Fibroblast of lung (primary cell): ENCODE measurements around the gene LTBP2. TPM values are rescaled to one million over a fixed set of nuclear protein-coding genes. Genes with fewer than 3 reads are reported as not detected.
A peak's percentile ranks its signal among the peaks of the same experiment; 100 is the strongest.

Source experiments
- DNase-seq, 2 donors: peaks; one replicate each; pipeline versions ENCODE4 v3.0.0 to v3.0.0-alpha.2; 2010; ENCODE audit warnings: low read depth in 2 of 2
- H2AFZ ChIP-seq: 2 replicates; pipeline ENCODE4 v1.5.1; 2012; ENCODE audit warnings: low read length, control low read depth, inconsistent platforms
- H3K27ac ChIP-seq: 2 replicates; pipeline ENCODE4 v1.5.1; 2011; ENCODE audit warnings: low read length, control low read depth; ENCODE audit not compliant: insufficient read depth
- H3K27me3 ChIP-seq: 2 replicates; pipeline ENCODE4 v1.5.1; 2011; ENCODE audit warnings: mild to moderate bottlenecking, low read length; ENCODE audit not compliant: control insufficient read depth, insufficient read depth
- H3K36me3 ChIP-seq: 2 replicates; pipeline ENCODE4 v1.5.1; 2011; ENCODE audit warnings: low read length; ENCODE audit not compliant: control insufficient read depth, insufficient read depth
- H3K4me1 ChIP-seq: 2 replicates; pipeline ENCODE4 v1.5.1; 2011; ENCODE audit warnings: low read length; ENCODE audit not compliant: control insufficient read depth, insufficient read depth; ENCODE audit errors: extremely low read depth
- H3K4me2 ChIP-seq: 2 replicates; pipeline ENCODE4 v1.5.1; 2011; ENCODE audit warnings: low read length, control low read depth; ENCODE audit not compliant: insufficient read depth; ENCODE audit errors: extremely low read depth
- H3K4me3 ChIP-seq, 4 experiments: fragments of 200-600 bp in 1 of 4; sonication (generic) in 1 of 4; replicated peaks in 1 of 4; 2 replicates each; pipeline ENCODE4 v1.5.1; 2011 to 2016; ENCODE audit warnings: low read length in 4 of 4, low read depth in 3 of 4, mild to moderate bottlenecking in 3 of 4, control low read depth in 2 of 4, inconsistent platforms in 1 of 4, mixed read lengths in 1 of 4; ENCODE audit not compliant: insufficient read depth in 1 of 4; ENCODE audit errors: control extremely low read depth in 1 of 4
- H3K79me2 ChIP-seq: 2 replicates; pipeline ENCODE4 v1.5.1; 2012; ENCODE audit warnings: mild to moderate bottlenecking, low read length, inconsistent platforms; ENCODE audit not compliant: control insufficient read depth, insufficient read depth
- H3K9ac ChIP-seq: 2 replicates; pipeline ENCODE4 v1.5.1; 2011; ENCODE audit warnings: mild to moderate bottlenecking, low read length, control low read depth; ENCODE audit not compliant: insufficient read depth
- H3K9me3 ChIP-seq: 2 replicates; pipeline ENCODE4 v1.5.1; 2012; ENCODE audit warnings: low read depth, low read length; ENCODE audit not compliant: control insufficient read depth, insufficient read depth
- H4K20me1 ChIP-seq: 2 replicates; pipeline ENCODE4 v1.5.1; 2011; ENCODE audit warnings: low read length; ENCODE audit not compliant: control insufficient read depth, insufficient read depth; ENCODE audit errors: extremely low read depth
- EZH2 ChIP-seq: IDR thresholded peaks from 2 replicates; pipeline ENCODE4 v1.5.1; 2012; ENCODE audit warnings: low read length, control low read depth, mild to moderate bottlenecking; ENCODE audit errors: missing control alignments
- polyA plus RNA-seq, 2 donors: library from polyadenylated mRNA; depleted of rRNA in 1 of 2; stranded (reverse) in 1 of 2; unstranded in 1 of 2; fragments of >200 nt; gene quantifications; 2 replicates each; pipeline ENCODE4 v1.2.1, GENCODE V29; 2011 to 2012; ENCODE audit warnings: missing spikeins in 1 of 2
- total RNA-seq: library from RNA; depleted of rRNA; stranded (reverse); fragments of >200 nt; gene quantifications from 2 replicates; pipeline ENCODE4 v1.2.1, GENCODE V29; 2014
- TF ChIP-seq, protein P1 (sequence below), 2 donors: IDR thresholded peaks in 1 of 2; conservative IDR thresholded peaks in 1 of 2; 1 replicate in 1 of 2; 2 replicates in 1 of 2; pipeline ENCODE4 v1.5.1; 2011 to 2012; ENCODE audit warnings: low read length in 2 of 2, control low read depth in 1 of 2, inconsistent platforms in 1 of 2, low read depth in 1 of 2, mild to moderate bottlenecking in 1 of 2

The LTBP2 gene
- total and polyA plus RNA-seq, 2 donors (not counting 1 experiment from before 2014, with no cell fraction given), result 108 to 514 TPM

DNA sequence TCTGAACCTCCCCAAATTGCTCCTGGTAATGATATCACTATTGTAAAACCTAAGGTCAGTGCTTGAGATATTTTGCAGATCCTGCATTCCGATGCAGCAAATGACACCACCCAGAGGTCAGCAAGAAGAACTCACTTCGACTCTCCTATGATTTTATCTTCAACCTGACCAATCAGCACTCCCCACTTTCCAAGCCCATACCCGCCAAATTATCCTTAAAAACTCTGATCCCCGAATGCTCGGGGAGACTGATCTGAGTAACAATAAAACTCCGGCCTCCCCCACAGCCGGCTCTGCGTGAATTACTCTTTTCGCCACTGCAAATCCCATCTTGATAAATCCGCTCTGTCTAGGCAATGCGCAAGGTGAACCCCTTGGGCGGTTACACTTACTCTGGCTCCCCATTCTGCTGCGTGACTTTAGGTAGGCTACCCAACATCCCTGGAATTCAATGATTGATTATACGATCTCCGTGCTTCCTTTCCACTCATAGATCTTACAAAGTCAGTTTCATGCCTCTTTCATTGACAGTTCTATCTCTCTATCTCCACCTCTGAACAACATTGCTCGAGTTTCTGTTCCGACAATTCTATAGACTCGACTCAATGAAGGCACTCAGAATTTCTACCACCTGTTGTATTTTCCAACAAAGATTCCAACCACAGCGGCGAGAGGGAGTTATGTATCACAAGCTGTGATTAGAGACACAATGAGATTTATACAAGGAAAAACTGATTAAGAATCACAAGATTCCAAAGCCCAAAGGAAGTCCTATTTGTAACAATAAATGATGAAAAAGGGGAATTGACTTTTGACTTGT lies 119.9 kb downstream of the LTBP2 start:
- Histone ChIP-seq H3K27me3 (no peaks in the 10 kb centered on the region), H3K4me3 (peak overlapping the region; percentile 82 to 100 (median 91)), H3K4me2 (peak overlapping the region; percentile 97), H3K79me2 (peaks cover 41% of the 10 kb centered on the region), H3K4me1 (peaks cover 11% of the 10 kb centered on the region), H3K9ac (peak overlapping the region; percentile 95), H3K36me3 (no peaks in the 10 kb centered on the region), H3K27ac (peak overlapping the region; percentile 91), H2AFZ (peak overlapping the region; percentile 21), H3K9me3 (no peaks in the 10 kb centered on the region), H4K20me1 (peaks cover 3% of the 10 kb centered on the region)
- peak; percentile 43 to 54 for DNase-seq
- TF ChIP-seq, protein P1, sequence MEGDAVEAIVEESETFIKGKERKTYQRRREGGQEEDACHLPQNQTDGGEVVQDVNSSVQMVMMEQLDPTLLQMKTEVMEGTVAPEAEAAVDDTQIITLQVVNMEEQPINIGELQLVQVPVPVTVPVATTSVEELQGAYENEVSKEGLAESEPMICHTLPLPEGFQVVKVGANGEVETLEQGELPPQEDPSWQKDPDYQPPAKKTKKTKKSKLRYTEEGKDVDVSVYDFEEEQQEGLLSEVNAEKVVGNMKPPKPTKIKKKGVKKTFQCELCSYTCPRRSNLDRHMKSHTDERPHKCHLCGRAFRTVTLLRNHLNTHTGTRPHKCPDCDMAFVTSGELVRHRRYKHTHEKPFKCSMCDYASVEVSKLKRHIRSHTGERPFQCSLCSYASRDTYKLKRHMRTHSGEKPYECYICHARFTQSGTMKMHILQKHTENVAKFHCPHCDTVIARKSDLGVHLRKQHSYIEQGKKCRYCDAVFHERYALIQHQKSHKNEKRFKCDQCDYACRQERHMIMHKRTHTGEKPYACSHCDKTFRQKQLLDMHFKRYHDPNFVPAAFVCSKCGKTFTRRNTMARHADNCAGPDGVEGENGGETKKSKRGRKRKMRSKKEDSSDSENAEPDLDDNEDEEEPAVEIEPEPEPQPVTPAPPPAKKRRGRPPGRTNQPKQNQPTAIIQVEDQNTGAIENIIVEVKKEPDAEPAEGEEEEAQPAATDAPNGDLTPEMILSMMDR (conservative IDR thresholded peaks at IDR 0.05 in 1 of 2, IDR thresholded peaks at IDR 0.05 in 1 of 2; ENCODE audit: low read depth in 1 of 2, low read length in 2 of 2), result peak in 1 of 2 donors; percentile 19
- TF ChIP-seq EZH2, result no peak

DNA sequence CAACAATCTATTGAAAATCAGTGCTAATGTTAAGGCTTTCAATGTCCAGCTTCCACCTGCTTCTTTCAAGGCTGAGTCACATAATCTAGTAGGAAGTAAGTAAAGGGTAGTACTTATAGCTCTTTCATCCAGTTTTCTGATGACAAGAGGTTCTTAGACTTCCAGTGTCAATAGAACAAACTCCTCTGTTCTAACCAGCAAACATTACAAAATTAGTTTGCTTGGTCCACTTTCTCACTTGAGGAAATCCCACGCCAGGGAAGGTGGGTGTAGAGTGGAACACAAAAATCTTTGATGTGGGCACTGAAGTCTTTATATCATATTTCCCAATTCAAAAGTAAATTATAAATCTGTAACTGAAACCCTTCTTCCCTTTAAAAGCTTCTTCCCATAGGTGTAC lies 121.6 kb downstream of the LTBP2 start:
- H3K4me3 ChIP-seq, result peak overlapping the region in 1 of 4 experiments; percentile 15
- no peak overlapping the region for H3K4me2 ChIP-seq
- H3K4me1 ChIP-seq, result peaks cover 14% of the 10 kb centered on the region
- no peaks in the 10 kb centered on the region for H3K9me3 ChIP-seq
- H3K9ac ChIP-seq, result no peak overlapping the region
- no peaks in the 10 kb centered on the region for H3K27me3 ChIP-seq
- TF ChIP-seq EZH2, result no peak
- TF ChIP-seq, protein P1 (conservative IDR thresholded peaks at IDR 0.05 in 1 of 2, IDR thresholded peaks at IDR 0.05 in 1 of 2; ENCODE audit: low read depth in 1 of 2, low read length in 2 of 2), result no peak
- peaks cover 3% of the 10 kb centered on the region for H4K20me1 ChIP-seq
- DNase-seq, result no peak
- no peak overlapping the region for H2AFZ ChIP-seq
- H3K79me2 ChIP-seq, result peaks cover 43% of the 10 kb centered on the region
- no peak overlapping the region for H3K27ac ChIP-seq
- no peaks in the 10 kb centered on the region for H3K36me3 ChIP-seq

DNA sequence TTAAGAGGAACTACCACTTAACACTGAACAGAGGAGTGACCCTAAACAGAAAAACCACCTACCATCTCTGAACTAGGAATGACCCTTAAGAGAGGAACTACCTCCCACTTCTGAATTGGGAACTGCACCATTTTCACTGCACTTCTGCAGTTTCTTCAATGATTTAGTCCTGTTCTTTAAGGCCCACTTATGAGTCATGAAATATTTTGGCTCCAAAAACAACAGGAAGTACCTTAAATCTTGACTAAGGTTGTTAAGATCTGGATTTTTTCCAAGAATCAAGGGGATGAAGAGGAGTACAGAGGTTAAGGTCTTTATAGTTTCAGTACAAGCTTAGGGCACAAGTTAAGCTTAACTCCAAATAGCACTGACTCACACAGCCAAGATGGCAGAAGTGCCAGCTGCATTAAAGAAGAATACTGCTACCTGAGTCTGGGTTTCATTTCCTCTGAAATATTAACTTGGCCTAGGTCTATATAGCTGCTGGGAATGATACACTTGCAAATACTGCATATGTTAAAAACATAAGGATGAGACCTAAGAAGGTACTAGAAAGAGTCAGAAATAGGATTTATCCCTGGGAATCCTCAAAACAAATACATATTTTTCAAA lies 123.1 kb downstream of the LTBP2 start:
- Histone ChIP-seq H3K4me1 (peaks cover 11% of the 10 kb centered on the region), H3K79me2 (peaks cover 35% of the 10 kb centered on the region), H3K27me3 (no peaks in the 10 kb centered on the region), H3K9ac (no peak overlapping the region), H3K9me3 (no peaks in the 10 kb centered on the region), H3K36me3 (peaks cover 3% of the 10 kb centered on the region), H4K20me1 (peaks cover 3% of the 10 kb centered on the region), H2AFZ (no peak overlapping the region), H3K27ac (no peak overlapping the region), H3K4me2 (peak overlapping the region; percentile 26), H3K4me3 (no peak overlapping the region)
- TF ChIP-seq, protein P1 (conservative IDR thresholded peaks at IDR 0.05 in 1 of 2, IDR thresholded peaks at IDR 0.05 in 1 of 2; ENCODE audit: low read depth in 1 of 2, low read length in 2 of 2), result no peak
- no peak for TF ChIP-seq EZH2
- DNase-seq, result peak; percentile 53 to 87
